ENCODE measurements around the gene ALDH7A1.
"Not testable (repeated sequence)": the region's sequence is repeated elsewhere in the genome, so short reads cannot be mapped to it uniquely, and the experiment has no call there.

Gene ALDH7A1

GRCh38 chr5:126603402-126603991 is 8.5 kb upstream of the ALDH7A1 start:
- Histone ChIP-seq H3K27me3 (ENCODE audit: insufficient read depth, low read length) (no peaks in the 10 kb centered on the region), H3K4me1 (ENCODE audit: insufficient read depth, low read length, severe bottlenecking) (peaks cover 22% of the 10 kb centered on the region), H3K36me3 (ENCODE audit: insufficient read depth, low read length) (peaks cover 49% of the 10 kb centered on the region), H4K20me1 (ENCODE audit: insufficient read depth, low read length) (no peaks in the 10 kb centered on the region), H3K9me2 (ENCODE audit: low read depth, low read length) (no peaks in the 10 kb centered on the region), H3K9me3 (ENCODE audit: low read length) (no peaks in the 10 kb centered on the region), H3F3A (ENCODE audit: insufficient read depth, low read length) (no peaks in the 10 kb centered on the region), H3K9ac (ENCODE audit: low read length) (no peak overlapping the region), H3K79me2 (ENCODE audit: insufficient read depth, low read length) (peaks cover 62% of the 10 kb centered on the region), H3K27ac (ENCODE audit: low read depth, low read length, poor library complexity, severe bottlenecking) (no peak overlapping the region), H3K4me3 (ENCODE audit: low read depth, low read length, poor library complexity, severe bottlenecking) (no peak overlapping the region), H3K4me2 (ENCODE audit: low read length) (no peak overlapping the region), H2AFZ (ENCODE audit: low read length) (no peak overlapping the region)
- TF ChIP-seq, protein P1, sequence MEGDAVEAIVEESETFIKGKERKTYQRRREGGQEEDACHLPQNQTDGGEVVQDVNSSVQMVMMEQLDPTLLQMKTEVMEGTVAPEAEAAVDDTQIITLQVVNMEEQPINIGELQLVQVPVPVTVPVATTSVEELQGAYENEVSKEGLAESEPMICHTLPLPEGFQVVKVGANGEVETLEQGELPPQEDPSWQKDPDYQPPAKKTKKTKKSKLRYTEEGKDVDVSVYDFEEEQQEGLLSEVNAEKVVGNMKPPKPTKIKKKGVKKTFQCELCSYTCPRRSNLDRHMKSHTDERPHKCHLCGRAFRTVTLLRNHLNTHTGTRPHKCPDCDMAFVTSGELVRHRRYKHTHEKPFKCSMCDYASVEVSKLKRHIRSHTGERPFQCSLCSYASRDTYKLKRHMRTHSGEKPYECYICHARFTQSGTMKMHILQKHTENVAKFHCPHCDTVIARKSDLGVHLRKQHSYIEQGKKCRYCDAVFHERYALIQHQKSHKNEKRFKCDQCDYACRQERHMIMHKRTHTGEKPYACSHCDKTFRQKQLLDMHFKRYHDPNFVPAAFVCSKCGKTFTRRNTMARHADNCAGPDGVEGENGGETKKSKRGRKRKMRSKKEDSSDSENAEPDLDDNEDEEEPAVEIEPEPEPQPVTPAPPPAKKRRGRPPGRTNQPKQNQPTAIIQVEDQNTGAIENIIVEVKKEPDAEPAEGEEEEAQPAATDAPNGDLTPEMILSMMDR (IDR thresholded peaks at IDR 0.05; ENCODE audit: low read length) = no peak
- TF ChIP-seq EZH2 (IDR thresholded peaks at IDR 0.05; ENCODE audit: borderline replicate concordance, low read length) = no peak

- Histone ChIP-seq H2AFZ (ENCODE audit: low read length) (peak within 1 kb of the TSS; percentile 98), H4K20me1 (ENCODE audit: insufficient read depth, low read length) (no peaks in the 10 kb centered on the region), H3K27ac (ENCODE audit: low read depth, low read length, poor library complexity, severe bottlenecking) (peak within 1 kb of the TSS; percentile 28), H3K27me3 (ENCODE audit: insufficient read depth, low read length) (no peaks in the 10 kb centered on the region), H3K9me3 (ENCODE audit: low read length) (no peaks in the 10 kb centered on the region), H3K4me1 (ENCODE audit: insufficient read depth, low read length, severe bottlenecking) (peaks cover 22% of the 10 kb centered on the region), H3K9me2 (ENCODE audit: low read depth, low read length) (no peaks in the 10 kb centered on the region), H3K4me2 (ENCODE audit: low read length) (peak within 1 kb of the TSS; percentile 100), H3F3A (ENCODE audit: insufficient read depth, low read length) (no peaks in the 10 kb centered on the region), H3K9ac (ENCODE audit: low read length) (peak within 1 kb of the TSS; percentile 98), H3K36me3 (ENCODE audit: insufficient read depth, low read length) (peaks cover 24% of the 10 kb centered on the region), H3K79me2 (ENCODE audit: insufficient read depth, low read length) (peaks cover 42% of the 10 kb centered on the region), H3K4me3 (ENCODE audit: low read depth, low read length, poor library complexity, severe bottlenecking) (peak within 1 kb of the TSS; percentile 99)
- TF ChIP-seq EZH2 (IDR thresholded peaks at IDR 0.05; ENCODE audit: borderline replicate concordance, low read length) = no peak
- TF ChIP-seq, protein P1 (IDR thresholded peaks at IDR 0.05; ENCODE audit: low read length) = peak; percentile 87
Observed at GRCh38 chr5:126600631-126601511, 5.9 kb upstream of the ALDH7A1 start, which contains the start of gene PHAX. PHAX (plus strand) TSS chr5:126600947; CDS start chr5:126600963, 16 bp downstream.

- H3K9ac ChIP-seq (ENCODE audit: low read length); H3K27me3 ChIP-seq (ENCODE audit: insufficient read depth, low read length); H3F3A ChIP-seq (ENCODE audit: insufficient read depth, low read length); H3K27ac ChIP-seq (ENCODE audit: low read depth, low read length, poor library complexity, severe bottlenecking); H4K20me1 ChIP-seq (ENCODE audit: insufficient read depth, low read length); H3K9me2 ChIP-seq (ENCODE audit: low read depth, low read length); H3K9me3 ChIP-seq (ENCODE audit: low read length): not testable (repeated sequence)
- Histone ChIP-seq H3K79me2 (ENCODE audit: insufficient read depth, low read length) (peaks cover 35% of the 10 kb centered on the region), H3K36me3 (ENCODE audit: insufficient read depth, low read length) (peaks cover 18% of the 10 kb centered on the region; the same call in 1 of the 2 replicates), H3K4me2 (ENCODE audit: low read length) (peak overlapping the region; percentile 100), H3K4me3 (ENCODE audit: low read depth, low read length, poor library complexity, severe bottlenecking) (peak overlapping the region; percentile 99), H3K4me1 (ENCODE audit: insufficient read depth, low read length, severe bottlenecking) (peaks cover 14% of the 10 kb centered on the region), H2AFZ (ENCODE audit: low read length) (peak overlapping the region; percentile 98)
Observed at GRCh38 chr5:126599971-126600630, 5.1 kb upstream of the ALDH7A1 start.

Data from OCI-LY1 (cell line).